HG03060 (cell line): ENCODE results near the gene OR6C75.
"Not testable (repeated sequence)": the region's sequence is repeated elsewhere in the genome, so short reads cannot be mapped to it uniquely, and the experiment has no call there.

Experiments
- ATAC-seq: cut with Tn5 transposase; IDR thresholded peaks from one replicate; pipeline ENCODE4 v1.9.1; 2021; ENCODE audit warnings: low read depth, moderate number of reproducible peaks; ENCODE audit not compliant: unreplicated experiment

The OR6C75 gene

DNA sequence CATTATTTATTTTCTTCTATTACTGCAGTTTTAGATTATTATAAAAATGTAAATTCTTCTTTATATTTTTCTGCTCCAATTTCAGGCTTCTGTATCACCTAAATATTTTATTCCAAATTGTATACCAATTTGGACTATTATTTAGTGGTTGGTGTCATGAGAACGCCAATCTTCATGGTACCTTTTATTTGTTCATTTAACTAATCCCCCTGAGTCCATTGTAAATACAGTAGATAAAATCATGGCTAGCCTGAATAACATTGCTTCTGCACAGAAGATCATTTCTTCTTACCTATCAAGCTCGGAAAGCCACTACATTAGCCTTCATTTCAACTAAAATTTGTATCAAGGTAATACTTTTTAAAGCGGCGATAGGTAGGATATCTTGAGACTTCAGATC lies at the start of gene OR6C75:
Gene OR6C75, plus strand, starts transcription at position 301 of the 400 bp plus-strand sequence. CDS start 2,136 bp downstream, outside the sequence.
- no peak for ATAC-seq

DNA sequence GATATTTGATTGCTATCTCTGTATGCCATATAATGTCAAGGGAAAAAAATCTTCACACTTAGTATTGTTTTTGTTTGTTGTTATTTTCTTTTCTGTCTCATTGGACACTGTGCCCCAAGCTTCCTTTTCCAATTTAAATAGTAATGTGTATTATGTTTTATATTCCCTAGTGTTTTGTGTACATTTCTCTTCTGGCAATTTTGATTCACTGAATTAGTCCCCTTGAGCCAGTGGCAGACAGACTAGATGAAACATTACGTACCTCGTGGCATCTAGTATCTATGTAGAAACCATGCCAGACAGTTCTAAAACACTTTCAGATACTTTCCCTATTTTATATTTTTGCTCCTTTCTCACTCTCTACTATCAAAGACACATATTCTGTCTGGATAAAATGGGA lies 48.7 kb upstream of the OR6C75 start, which contains the start of gene OR6C1:
Gene OR6C1, plus strand, starts transcription at position 301 of the 400 bp plus-strand sequence. CDS start 6,257 bp downstream, outside the sequence.
- ATAC-seq = no peak

DNA sequence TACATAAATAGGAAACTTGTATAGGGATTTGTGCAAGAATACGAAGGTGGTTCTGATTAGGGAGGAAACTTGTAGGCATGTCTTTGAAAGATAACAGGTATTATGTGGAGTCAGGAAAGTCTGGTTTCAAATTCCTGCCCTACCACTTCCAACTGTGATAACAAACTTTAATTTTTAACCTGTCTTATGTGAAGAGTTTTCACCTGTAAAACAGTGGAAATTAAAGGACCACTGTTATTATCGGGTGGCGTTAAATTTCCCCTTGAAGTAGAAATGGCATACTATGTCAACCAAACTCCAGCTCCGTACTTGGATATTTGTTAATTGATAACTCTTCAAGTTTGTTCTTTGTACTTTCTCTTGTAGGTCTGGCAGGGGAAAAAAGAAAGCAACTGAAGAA lies 42.6 kb upstream of the OR6C75 start:
- ATAC-seq = no peak

DNA sequence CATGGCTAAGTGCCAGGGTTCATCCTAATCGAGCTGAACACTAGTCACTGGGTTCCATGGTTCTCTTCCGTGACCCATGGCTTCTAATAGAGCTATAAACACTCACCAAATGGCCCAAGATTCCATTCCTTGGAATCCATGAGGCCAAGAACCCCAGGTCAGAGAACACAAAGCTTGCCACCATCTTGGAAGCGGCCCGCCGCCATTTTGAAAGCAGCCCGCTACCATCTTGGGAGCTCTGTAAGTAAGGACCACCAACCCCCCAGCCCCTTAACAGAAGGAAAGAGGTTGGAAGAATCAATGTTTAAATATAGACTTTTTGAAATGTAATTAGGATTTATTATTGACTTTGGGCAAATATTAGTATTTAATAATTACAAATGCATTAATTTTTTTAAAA lies 37.0 kb upstream of the OR6C75 start:
- not testable (repeated sequence) for ATAC-seq

DNA sequence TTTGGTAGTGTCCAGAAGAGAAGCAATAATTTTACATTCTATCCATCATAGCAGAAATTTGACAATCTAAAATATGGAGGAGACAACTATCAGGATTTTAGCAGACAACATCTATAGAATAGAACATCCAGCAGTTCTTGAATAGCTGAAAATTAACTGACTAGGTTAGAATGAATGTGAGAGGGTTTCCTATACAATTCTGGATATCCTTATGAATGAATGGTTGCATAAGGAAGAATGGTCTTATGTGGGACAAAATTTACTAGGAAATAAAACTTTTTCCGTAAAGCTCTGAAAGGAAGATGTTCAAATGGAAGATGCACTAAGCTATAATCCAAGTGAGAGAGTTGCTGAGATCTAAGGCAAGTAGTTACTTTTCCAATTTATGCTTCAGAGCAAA lies 32.3 kb upstream of the OR6C75 start, which contains the start of gene OR6C3:
Gene OR6C3, plus strand, starts transcription at position 301 of the 400 bp plus-strand sequence. CDS start 955 bp downstream, outside the sequence.
- no peak for ATAC-seq

DNA sequence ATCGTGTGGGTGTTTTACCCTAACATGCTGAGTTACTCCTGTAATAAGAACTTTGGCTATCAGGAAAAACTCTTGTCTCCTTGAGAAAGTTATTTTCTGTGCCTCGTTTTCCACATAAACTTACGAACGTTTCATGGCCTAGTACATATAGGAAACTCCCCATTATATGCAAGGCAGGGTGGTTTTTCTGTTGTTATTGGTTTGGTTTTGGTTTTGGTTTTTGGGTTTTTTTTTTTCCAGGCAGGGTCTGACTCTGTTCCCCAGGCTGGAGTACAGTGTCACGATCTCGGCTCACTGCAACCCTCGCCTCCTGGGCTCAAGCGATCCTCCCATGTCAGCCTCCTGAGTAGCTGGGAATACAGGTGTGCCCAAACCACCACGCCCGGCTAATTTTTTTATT lies 26.8 kb upstream of the OR6C75 start:
- no peak for ATAC-seq

DNA sequence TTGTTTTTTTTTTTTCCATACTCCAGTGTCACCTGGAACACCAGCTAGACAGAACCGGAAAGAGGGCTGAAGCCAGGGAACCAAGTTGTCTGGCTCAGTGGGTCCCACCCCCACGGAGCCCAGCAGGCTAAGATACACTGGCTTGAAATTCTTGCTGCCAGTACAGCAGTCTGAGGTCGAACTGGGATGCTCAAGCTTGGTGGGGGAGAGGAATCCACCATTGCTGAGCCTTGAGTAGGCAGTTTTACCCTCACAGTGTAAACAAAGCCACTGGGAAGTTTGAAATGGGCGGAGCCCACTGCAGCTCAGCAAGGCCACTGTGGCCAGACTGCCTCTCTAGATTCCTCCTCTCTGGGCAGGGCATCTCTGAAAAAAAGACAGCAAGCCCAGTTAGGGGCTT lies 7.4 kb upstream of the OR6C75 start:
- not testable (repeated sequence) for ATAC-seq

DNA sequence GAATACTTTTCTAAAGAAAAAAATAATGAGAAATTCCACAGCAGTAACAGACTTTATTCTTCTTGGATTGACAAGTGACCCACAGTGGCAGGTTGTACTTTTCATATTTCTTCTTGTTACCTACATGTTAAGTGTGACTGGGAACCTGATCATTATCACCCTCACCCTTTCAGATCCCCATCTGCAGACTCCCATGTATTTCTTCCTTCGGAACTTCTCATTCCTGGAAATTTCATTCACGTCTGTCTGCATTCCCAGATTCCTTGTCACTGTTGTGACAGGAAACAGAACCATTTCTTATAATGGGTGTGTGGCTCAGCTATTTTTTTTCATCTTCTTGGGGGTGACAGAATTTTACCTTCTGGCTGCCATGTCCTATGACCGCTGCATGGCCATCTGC lies 2.3 kb downstream of the OR6C75 start:
- ATAC-seq = no peak

DNA sequence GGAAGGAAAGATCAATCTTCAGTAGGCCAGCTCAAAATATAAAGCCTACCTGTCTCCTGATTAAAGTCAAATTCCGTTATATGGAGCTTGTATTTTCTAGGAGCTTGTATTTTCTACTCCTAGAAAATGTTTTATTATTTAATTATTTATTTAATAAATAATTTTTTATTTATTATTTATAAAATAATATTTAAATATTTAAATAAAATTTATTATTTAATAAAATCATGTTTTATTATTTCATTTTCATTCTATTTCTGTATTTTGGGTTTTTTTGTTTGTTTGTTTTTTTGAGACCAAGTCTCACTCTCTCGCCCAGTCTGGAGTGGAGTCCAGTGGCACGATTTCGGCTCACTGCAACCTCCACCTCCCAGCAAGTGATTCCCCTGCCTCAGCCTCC lies 9.7 kb downstream of the OR6C75 start:
- ATAC-seq = no peak

DNA sequence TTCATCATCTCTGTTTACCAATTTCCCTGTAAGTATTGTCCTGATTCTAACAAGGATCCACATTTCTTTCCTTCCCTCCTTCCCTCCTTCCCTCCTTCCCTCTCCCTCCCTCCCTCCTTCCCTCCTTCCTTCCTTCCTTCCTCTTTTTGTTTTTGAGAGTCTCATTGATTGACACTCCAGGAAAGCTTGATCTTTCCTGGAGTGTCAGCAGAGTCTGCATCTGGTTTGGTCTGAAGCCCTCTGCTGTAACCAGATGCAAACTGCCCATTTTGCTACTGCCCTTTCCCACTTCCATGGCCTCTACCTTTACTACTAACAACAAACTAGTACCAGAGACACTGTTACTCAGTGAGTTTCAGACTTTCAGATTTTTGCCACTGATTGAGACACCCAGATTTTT lies 23.1 kb downstream of the OR6C75 start:
- no peak for ATAC-seq

DNA sequence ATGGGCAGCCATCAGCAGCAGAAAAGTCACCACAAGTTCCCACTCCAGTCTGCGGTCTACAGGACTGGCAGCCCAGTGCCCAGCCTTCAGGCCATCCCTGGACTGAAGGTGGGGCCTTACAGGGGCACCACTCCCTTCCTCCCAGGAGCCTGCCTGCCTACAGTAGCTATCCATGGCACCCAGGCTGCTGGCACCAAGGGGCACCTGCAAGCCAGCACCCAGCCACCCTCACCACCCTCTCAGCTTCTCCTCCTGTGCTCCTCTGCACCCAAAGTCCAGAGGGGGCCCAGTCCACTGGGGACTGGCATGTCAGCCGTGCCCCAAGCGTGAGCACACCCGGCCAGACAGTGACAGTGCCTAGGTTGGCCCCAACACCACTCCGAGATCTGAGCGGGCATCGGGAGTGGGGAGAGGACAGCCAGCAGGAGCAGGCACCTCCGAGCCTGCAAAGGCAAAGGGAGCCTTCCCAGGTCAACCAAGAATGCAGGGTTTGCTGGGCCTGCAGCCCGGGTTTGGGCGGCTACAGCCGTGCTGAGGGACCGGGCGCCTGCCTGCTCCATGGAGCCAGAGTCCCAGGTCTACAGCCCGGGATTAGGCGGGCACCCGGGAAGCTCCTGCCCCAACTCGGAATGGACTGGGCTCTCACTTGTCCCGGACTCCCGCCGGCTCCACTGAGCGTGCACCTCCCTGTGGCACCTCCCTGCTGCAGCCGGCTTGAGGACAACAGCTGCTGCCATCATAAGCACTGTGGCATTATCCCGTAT lies 29.4 kb downstream of the OR6C75 start:
- ATAC-seq = no peak

DNA sequence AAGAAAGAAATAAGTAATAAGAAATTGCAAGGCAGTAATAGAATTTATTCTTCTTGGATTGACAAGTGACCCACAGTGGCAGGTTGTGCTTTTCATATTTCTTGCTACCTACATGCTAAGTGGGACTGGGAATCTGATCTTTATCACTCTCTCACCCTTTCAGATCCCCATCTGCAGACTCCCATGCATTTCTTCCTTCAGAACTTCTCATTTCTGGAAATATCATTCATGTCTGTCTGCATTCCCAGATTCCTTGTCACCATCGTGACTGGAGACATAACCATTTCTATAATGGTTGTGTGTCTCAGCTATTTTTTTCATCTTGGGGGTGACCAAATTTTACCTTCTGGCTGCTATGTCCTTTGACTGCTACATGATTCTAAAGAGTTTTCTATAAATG lies 33.6 kb downstream of the OR6C75 start:
- no peak for ATAC-seq

DNA sequence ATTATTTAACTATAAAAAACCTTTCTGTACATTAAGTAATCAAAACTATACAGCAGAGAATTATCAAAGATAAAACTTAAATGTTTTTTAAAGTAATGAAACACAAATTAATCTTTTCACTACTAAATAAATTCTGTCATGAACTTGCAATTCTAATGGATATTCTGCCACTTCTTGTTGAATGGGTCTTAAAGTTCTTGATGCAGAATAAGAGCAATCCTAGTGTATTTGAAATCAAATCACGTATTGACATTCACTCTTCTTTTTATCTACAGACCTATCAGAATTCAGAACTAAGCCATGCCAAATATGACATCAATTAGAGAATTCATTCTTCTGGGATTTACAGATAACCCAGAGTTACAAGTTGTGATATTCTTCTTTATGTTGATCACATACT lies 37.5 kb downstream of the OR6C75 start, which contains the start of gene OR6C65:
Gene OR6C65, plus strand, starts transcription at position 301 of the 400 bp plus-strand sequence. Its CDS starts 0 bp downstream, at position 301.
- no peak for ATAC-seq

DNA sequence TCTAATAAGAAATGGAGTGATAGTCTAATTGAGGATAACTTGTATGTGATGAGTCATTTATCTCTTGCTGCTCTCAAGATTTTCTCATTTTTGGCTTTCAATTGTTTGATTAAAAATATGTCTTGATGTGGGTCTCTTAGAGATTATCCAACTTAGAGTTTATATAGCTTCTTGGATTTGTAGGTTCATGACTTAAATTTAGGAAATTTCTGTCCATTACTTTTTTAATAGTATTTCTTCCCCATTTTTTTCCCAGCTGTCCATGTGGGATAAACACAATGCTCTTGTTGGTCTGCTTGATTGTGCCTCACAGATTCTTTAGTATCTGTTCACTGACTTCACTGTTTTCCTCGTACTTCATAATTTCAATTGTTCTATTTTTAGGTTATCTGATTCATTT lies 45.1 kb downstream of the OR6C75 start:
- ATAC-seq = no peak

DNA sequence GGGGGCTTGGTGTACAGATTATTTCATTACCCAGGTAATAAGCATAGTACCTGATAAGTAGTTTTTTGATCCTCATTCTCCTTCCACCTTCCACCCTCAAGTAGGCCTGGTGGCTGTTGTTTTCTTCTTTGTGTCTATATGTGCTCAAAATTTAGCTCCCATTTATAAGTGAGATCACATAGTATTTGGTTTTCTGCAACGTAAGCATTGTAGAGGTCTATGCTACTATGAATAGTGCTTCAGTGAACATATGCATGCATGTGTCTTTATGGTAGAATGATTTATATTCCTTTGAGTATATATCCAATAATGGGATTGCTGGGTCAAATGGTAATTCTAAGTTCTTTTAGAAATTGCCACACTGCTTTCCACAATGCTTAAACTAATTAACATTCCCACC lies 46.4 kb downstream of the OR6C75 start:
- ATAC-seq = not testable (repeated sequence)

DNA sequence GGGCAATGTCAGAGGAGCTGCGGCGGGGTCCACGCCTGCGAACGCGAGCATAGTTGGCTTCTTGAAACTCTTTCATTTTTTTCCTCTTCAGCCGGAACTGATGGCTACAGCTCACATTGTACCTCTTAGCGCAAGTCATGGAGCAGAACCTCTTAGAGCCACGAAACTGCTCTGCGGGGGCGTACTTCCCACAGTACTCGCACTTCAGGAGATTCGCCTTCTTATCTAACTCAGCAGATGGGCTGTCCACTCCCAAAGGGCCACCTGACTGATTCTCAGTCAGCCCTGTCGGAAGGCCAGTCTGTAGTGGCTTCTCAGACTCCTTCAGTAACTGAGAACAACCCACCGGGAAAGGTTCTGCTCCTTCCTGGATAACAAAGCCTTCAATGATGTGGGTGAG lies 49.4 kb downstream of the OR6C75 start:
- not testable (repeated sequence) for ATAC-seq

DNA sequence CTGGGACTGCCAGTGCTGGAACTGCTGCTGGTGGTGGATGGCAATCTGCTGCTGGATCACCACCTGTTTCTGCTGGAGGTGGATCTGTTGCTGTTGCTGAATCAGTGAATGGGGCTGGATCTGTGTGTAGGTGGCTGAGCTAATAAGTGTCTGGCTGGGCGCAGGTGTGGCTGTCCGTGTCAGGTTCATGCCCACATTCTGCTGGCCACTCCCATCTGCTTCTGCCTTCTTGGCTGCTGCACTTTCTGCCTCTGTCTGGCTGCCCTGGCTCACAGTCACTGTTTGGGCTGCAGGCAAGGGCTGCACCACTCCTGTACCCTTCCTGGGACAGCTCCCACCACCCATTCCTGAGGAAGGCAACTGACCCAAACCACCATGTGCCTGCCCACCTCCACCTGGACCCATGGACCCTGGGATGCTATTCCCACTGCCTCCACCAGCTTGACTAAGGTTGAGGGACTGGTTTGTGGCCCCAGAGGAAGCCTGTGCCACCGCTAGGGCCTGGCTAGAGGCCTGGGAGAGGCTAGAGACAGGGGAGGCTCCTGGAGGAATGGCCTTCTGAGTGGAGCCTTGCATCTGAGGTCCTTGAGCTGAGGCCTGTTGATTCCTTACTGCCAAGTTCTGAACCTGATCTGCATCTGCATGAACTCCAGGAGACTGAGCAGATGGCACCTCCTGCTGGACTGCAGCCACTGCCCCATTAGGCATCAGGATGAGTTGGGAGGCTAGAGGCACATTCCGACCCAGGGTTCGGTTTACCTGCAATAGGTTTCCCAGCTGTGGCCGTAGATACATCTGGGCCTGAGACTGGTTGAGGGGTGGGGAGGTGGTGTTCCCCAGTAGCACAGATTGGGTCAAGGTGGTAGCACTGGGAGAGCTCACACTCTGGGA lies 51.0 kb downstream of the OR6C75 start:
- ATAC-seq = not testable (repeated sequence)

DNA sequence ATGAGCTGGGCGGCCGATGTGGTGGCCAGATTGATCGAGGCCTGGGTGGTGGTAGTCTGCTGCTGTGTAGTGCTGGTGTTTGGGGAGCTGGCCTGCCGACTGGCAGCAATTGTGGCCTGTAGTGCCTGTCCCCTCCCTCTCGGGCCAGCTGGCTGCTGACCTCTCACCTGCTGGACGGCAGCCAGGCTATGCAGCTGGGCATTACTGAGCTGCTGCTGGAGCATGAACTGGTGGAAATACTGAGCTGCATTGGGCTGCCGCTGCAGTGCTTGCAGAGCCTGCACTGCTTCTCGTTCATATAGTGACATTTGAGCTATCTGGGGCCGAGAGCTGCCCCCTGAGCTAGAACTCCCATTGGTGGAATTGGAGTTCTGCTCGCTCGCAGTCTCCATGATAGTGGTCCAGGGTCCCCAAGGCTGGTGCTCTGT lies 51.6 kb downstream of the OR6C75 start:
- not testable (repeated sequence) for ATAC-seq

DNA sequence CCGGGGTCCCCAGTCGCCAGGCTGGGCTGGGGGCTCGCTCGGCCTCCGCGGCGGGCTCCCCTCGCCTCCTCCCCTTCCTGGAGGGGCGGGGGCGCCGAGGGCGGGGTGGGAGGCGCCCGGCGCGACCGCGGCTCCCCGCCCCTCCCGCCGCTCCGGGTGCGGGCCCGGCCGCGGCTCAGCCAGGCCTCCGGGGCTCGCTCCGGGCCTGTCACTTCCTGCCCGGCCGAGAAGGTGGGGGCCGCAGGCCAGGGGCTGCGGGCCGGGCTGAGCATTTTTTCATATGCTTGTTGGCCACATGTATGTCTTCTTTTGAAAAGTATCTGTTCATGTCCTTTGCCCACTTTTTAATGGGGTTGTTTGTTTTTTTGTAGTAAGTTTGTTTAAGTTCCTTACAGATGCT lies 52.1 kb downstream of the OR6C75 start:
- not testable (repeated sequence) for ATAC-seq

DNA sequence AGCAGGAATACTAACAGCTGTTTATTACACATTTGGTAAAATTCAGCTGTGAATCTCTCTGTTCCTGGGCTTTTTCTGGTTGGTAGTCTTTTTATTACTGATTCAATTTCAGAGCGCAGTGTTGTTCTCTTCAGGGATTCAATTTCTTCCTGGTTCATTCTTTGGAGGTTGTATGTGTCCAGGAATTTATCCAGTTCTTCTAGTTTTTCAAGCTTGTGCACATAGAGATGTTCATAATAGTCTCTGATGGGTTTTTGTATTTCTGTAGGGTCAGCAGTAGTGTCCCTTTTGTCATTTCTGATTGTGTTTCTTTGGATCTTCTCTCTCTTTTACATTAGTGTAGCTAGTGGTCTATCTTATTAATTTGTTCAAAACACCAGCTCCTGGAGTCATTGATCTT lies 54.2 kb downstream of the OR6C75 start:
- ATAC-seq = no peak
